Panc1 (cell line): Measurements from ENCODE around the gene FOXK1. TPM values are rescaled to one million over a fixed set of nuclear protein-coding genes. Genes with fewer than 3 reads are reported as not detected.
A peak's percentile ranks its signal among the peaks of the same experiment; 100 is the strongest.

Experiments used
- ATAC-seq: fragments of 200-7000 bp; cut with Tn5 transposase; 2 replicates; pipeline ENCODE4 v1.9.1; 2020; ENCODE audit warnings: mild to moderate bottlenecking, moderate library complexity
- BruUV-seq: library from RNA; stranded (reverse); fragments of 400-500 nt; replicated peaks from 2 replicates; lab custom pipeline; 2021; lab: Mats Ljungman, UMichigan
- CTCF ChIA-PET: fragments of 300-600 bp; sonication (Branson Sonifier 250); formaldehyde crosslinking; loops from one replicate; lab custom pipeline; 2022; ENCODE audit warnings: antibody characterized with exemption; lab: Charles Lee
- POLR2A ChIA-PET: fragments of 300-600 bp; sonication (Branson Sonifier 250); formaldehyde crosslinking; loops from one replicate; lab custom pipeline; 2022; ENCODE audit warnings: antibody characterized with exemption; lab: Charles Lee
- DNase-seq: peaks from one replicate; pipeline ENCODE4 v3.0.0-alpha.2; 2010; ENCODE audit warnings: low read depth, low spot score
- H3K27ac ChIP-seq: 2 replicates; pipeline ENCODE4 v1.5.1; 2011; ENCODE audit warnings: mild to moderate bottlenecking, low read length, inconsistent platforms
- H3K27me3 ChIP-seq: fragments of 200-500 bp; sonication (Bioruptor generic); 2 replicates; pipeline ENCODE4 v1.6.0; 2014; ENCODE audit warnings: low read length, inconsistent platforms; ENCODE audit not compliant: control insufficient read depth, insufficient read depth
- H3K36me3 ChIP-seq: fragments of 200-500 bp; sonication (Bioruptor generic); 2 replicates; pipeline ENCODE4 v1.5.1; 2014; ENCODE audit warnings: inconsistent platforms, mild to moderate bottlenecking, low read length, moderate library complexity; ENCODE audit not compliant: control insufficient read depth, insufficient read depth
- H3K4me1 ChIP-seq: 2 replicates; pipeline ENCODE4 v1.5.1; 2011; ENCODE audit warnings: inconsistent platforms, mild to moderate bottlenecking, low read length, moderate library complexity; ENCODE audit not compliant: control insufficient read depth, insufficient read depth
- H3K4me3 ChIP-seq, 2 experiments: 2 replicates each; pipeline ENCODE4 v1.5.1; 2011 to 2012; ENCODE audit warnings: low read depth in 2 of 2, low read length in 2 of 2, mild to moderate bottlenecking in 2 of 2, inconsistent platforms in 1 of 2, moderate library complexity in 1 of 2
- H3K9me3 ChIP-seq: fragments of 200-500 bp; sonication (Bioruptor generic); 2 replicates; pipeline ENCODE4 v1.5.1; 2014; ENCODE audit warnings: low read depth, mild to moderate bottlenecking, inconsistent platforms, low read length, moderate library complexity; ENCODE audit not compliant: control insufficient read depth, insufficient read depth
- POLR2AphosphoS5 ChIP-seq: IDR thresholded peaks from 2 replicates; pipeline ENCODE4 v1.6.1; 2012; ENCODE audit warnings: mild to moderate bottlenecking, low read depth, low read length, moderate library complexity
- SIN3A ChIP-seq: IDR thresholded peaks from 2 replicates; pipeline ENCODE4 v1.6.1; 2012; ENCODE audit warnings: low read depth, mild to moderate bottlenecking, low read length, moderate library complexity, borderline replicate concordance; ENCODE audit not compliant: insufficient read depth
- TCF7L2 ChIP-seq: IDR thresholded peaks from 2 replicates; pipeline ENCODE4 v1.6.1; 2011; ENCODE audit warnings: mild to moderate bottlenecking, low read depth, low read length, inconsistent platforms
- in situ Hi-C: cut with HindIII; loops from 2 replicates; pipeline ENCODE4 v1.10.0; 2016; ENCODE audit warnings: low sequenced_read_pairs, low pct_unique_long_range_greater_than_20kb
- intact Hi-C: fragments of 100-400 bp; cut with micrococcal nuclease; formaldehyde crosslinking; loops from one replicate; pipeline ENCODE4 v1.10.0; 2022; ENCODE audit not compliant: unreplicated experiment
- total RNA-seq: library from RNA; stranded (reverse); gene quantifications from one replicate; pipeline ENCODE4 v1.2.1, GENCODE V29; 2021; ENCODE audit not compliant: unreplicated experiment
- TF ChIP-seq, protein P1 (sequence below): fragments of 450-650 bp; IDR thresholded peaks from 2 replicates; pipeline ENCODE4 v1.5.1; 2017; ENCODE audit warnings: mild to moderate bottlenecking
- TF ChIP-seq, protein P2 (sequence below), 2 experiments: IDR thresholded peaks; 2 replicates each; pipeline ENCODE4 v1.6.1; 2011 to 2012; ENCODE audit warnings: low read depth in 2 of 2, control low read depth in 1 of 2, low read length in 1 of 2, mild to moderate bottlenecking in 1 of 2, moderate library complexity in 1 of 2; ENCODE audit not compliant: insufficient read depth in 1 of 2

FOXK1 gene
- total RNA-seq, 1 experiment from 2014 or later: 72.7 TPM

- H3K9me3 ChIP-seq: no peaks in the 10 kb centered on the region
- in situ Hi-C loops: no loop called here
- peak; percentile 17 for ATAC-seq
- ChIA-PET POLR2A (interaction anchor here (0.6 kb wide), 2 partner anchors 68 to 1726 kb away, joined by 3 to 8 read pairs; no protein-coding TSS in a partner anchor), CTCF (interaction anchor here (1.6 kb wide), 1 partner anchor 42 kb away, joined by 6 read pairs; no protein-coding TSS in a partner anchor)
- no peaks in the 10 kb centered on the region for H3K27me3 ChIP-seq
- TF ChIP-seq SIN3A: no peak
- TF ChIP-seq, protein P1, sequence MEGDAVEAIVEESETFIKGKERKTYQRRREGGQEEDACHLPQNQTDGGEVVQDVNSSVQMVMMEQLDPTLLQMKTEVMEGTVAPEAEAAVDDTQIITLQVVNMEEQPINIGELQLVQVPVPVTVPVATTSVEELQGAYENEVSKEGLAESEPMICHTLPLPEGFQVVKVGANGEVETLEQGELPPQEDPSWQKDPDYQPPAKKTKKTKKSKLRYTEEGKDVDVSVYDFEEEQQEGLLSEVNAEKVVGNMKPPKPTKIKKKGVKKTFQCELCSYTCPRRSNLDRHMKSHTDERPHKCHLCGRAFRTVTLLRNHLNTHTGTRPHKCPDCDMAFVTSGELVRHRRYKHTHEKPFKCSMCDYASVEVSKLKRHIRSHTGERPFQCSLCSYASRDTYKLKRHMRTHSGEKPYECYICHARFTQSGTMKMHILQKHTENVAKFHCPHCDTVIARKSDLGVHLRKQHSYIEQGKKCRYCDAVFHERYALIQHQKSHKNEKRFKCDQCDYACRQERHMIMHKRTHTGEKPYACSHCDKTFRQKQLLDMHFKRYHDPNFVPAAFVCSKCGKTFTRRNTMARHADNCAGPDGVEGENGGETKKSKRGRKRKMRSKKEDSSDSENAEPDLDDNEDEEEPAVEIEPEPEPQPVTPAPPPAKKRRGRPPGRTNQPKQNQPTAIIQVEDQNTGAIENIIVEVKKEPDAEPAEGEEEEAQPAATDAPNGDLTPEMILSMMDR: no peak
- TF ChIP-seq TCF7L2: no peak
- no peak for TF ChIP-seq POLR2AphosphoS5
- TF ChIP-seq, protein P2, sequence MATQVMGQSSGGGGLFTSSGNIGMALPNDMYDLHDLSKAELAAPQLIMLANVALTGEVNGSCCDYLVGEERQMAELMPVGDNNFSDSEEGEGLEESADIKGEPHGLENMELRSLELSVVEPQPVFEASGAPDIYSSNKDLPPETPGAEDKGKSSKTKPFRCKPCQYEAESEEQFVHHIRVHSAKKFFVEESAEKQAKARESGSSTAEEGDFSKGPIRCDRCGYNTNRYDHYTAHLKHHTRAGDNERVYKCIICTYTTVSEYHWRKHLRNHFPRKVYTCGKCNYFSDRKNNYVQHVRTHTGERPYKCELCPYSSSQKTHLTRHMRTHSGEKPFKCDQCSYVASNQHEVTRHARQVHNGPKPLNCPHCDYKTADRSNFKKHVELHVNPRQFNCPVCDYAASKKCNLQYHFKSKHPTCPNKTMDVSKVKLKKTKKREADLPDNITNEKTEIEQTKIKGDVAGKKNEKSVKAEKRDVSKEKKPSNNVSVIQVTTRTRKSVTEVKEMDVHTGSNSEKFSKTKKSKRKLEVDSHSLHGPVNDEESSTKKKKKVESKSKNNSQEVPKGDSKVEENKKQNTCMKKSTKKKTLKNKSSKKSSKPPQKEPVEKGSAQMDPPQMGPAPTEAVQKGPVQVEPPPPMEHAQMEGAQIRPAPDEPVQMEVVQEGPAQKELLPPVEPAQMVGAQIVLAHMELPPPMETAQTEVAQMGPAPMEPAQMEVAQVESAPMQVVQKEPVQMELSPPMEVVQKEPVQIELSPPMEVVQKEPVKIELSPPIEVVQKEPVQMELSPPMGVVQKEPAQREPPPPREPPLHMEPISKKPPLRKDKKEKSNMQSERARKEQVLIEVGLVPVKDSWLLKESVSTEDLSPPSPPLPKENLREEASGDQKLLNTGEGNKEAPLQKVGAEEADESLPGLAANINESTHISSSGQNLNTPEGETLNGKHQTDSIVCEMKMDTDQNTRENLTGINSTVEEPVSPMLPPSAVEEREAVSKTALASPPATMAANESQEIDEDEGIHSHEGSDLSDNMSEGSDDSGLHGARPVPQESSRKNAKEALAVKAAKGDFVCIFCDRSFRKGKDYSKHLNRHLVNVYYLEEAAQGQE (IDR thresholded peaks at IDR 0.05; ENCODE audit: insufficient read depth in 1 of 2, low read depth in 2 of 2, low read length in 1 of 2): no peak
- H3K4me3 ChIP-seq: peak overlapping the region; percentile 69 to 90
- intact Hi-C loops: loop anchor here (2.0 kb wide), 1 partner anchor 42 kb away; no protein-coding TSS in a partner anchor
- DNase-seq: no peak
- H3K36me3 ChIP-seq: no peaks in the 10 kb centered on the region
- peak overlapping the region; percentile 89 for H3K27ac ChIP-seq
- H3K4me1 ChIP-seq: peaks cover 14% of the 10 kb centered on the region
- BruUV-seq: no TSS peak
These were observed 1.2 kb downstream of the FOXK1 start for GRCh38 chr7:4683043-4683883.

DNA sequence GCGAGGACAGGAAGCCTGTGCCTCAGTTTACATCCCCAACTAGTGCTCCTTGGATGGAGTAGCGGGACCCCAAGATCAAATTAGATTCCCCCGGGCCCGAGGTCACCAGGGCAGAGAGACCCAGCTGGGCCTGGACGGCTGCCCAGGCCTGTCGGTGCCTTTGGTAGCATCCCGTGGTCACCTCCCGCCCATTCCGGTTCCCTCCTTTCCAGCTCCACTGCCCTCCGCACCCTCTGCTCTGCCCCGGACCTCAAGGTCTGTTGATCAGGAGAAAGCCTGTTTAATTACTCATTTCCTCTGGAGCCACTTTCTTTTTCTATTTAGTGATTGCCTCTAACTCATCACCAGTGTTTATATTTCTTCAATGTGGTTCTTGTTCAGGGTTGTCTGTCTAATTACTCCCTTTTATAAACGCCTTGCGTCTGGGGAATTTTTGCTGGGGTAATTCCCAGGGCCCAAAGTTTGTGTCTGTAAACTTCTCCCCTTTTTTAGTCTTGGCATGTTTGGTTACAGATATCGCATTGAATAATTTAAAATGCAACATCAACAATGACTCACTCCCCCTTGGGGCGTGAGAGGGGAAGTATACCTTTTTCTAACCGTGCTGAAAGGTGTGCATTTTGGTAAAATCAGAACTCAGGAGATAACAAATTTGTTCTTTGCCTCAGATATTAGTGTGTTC lies 1.9 kb downstream of the FOXK1 start:
- peak; percentile 64 for ATAC-seq
- DNase-seq: peak; percentile 55

More for the DNA sequence above, 1.9 kb downstream of the FOXK1 start:
- ChIA-PET POLR2A (interaction anchor here (0.6 kb wide), 1 partner anchor 1727 kb away, joined by 3 read pairs; no protein-coding TSS in a partner anchor), CTCF (no interaction called here)
- H3K36me3 ChIP-seq: no peaks in the 10 kb centered on the region
- H3K27me3 ChIP-seq: no peaks in the 10 kb centered on the region
- H3K27ac ChIP-seq: peak overlapping the region; percentile 89
- peaks cover 17% of the 10 kb centered on the region for H3K4me1 ChIP-seq
- BruUV-seq: no TSS peak
- intact Hi-C loops: loop anchor here (2.0 kb wide), 1 partner anchor 43 kb away; no protein-coding TSS in a partner anchor
- H3K4me3 ChIP-seq: peak overlapping the region; percentile 69 to 90
- in situ Hi-C loops: no loop called here
- H3K9me3 ChIP-seq: no peaks in the 10 kb centered on the region
- peak; percentile 63 for TF ChIP-seq TCF7L2
- TF ChIP-seq, protein P2 (IDR thresholded peaks at IDR 0.05; ENCODE audit: insufficient read depth in 1 of 2, low read depth in 2 of 2, low read length in 1 of 2): no peak
